GM12878 (cell line): ENCODE results near the gene ATF6. TPM values are rescaled to one million over a fixed set of nuclear protein-coding genes. Genes with fewer than 3 reads are reported as not detected.

Experiments
- ATF3 ChIP-seq: IDR thresholded peaks from 2 replicates; pipeline ENCODE4 v1.6.1; 2011; ENCODE audit warnings: low read depth, mild to moderate bottlenecking, low read length, moderate library complexity, borderline replicate concordance; ENCODE audit errors: extremely low read depth
- BACH1 ChIP-seq: fragments of 450-650 bp; IDR thresholded peaks from 2 replicates; pipeline ENCODE4 v1.6.1; 2017; ENCODE audit warnings: mild to moderate bottlenecking, borderline replicate concordance
- CHD4 ChIP-seq: fragments of 200-600 bp; sonication (generic); IDR thresholded peaks from 2 replicates; pipeline ENCODE4 v1.6.1; 2016; ENCODE audit warnings: mild to moderate bottlenecking
- DPF2 ChIP-seq: fragments of 450-650 bp; IDR thresholded peaks from 2 replicates; pipeline ENCODE4 v1.6.1; 2017; ENCODE audit warnings: mild to moderate bottlenecking
- ESRRA ChIP-seq: IDR thresholded peaks from 2 replicates; pipeline ENCODE4 v1.6.1; 2012; ENCODE audit warnings: mild to moderate bottlenecking, low read length, improper control_type of control experiment
- ETV6 ChIP-seq, 2 experiments: fragments of 450-650 bp in 1 of 2; IDR thresholded peaks in 1 of 2; conservative IDR thresholded peaks in 1 of 2; 2 replicates each; pipeline ENCODE4 v1.6.1; 2014; ENCODE audit warnings: antibody characterized with exemption in 1 of 2, borderline replicate concordance in 1 of 2, low read depth in 1 of 2, mild to moderate bottlenecking in 1 of 2, moderate library complexity in 1 of 2
- GATAD2B ChIP-seq: fragments of 450-650 bp; conservative IDR thresholded peaks from 2 replicates; pipeline ENCODE4 v1.6.1; 2017; ENCODE audit warnings: low read depth, mild to moderate bottlenecking, moderate library complexity
- IRF3 ChIP-seq: fragments of 450-650 bp; IDR thresholded peaks from 2 replicates; pipeline ENCODE4 v1.6.1; 2014; ENCODE audit warnings: mild to moderate bottlenecking
- KDM1A ChIP-seq: fragments of 200-600 bp; sonication (generic); IDR thresholded peaks from 2 replicates; pipeline ENCODE4 v1.6.1; 2016; ENCODE audit warnings: borderline replicate concordance
- LARP7 ChIP-seq: fragments of 450-650 bp; IDR thresholded peaks from 2 replicates; pipeline ENCODE4 v1.6.1; 2017; ENCODE audit warnings: mild to moderate bottlenecking
- MAX ChIP-seq: IDR thresholded peaks from 2 replicates; pipeline ENCODE4 v1.6.1; 2012; ENCODE audit warnings: low read depth, low read length, improper control_type of control experiment
- MEF2B ChIP-seq: fragments of 450-650 bp; IDR thresholded peaks from 2 replicates; pipeline ENCODE4 v1.6.1; 2018; ENCODE audit warnings: mild to moderate bottlenecking, moderate library complexity; ENCODE audit not compliant: partially characterized antibody, poor library complexity, severe bottlenecking
- NFXL1 ChIP-seq: fragments of 450-650 bp; IDR thresholded peaks from 2 replicates; pipeline ENCODE4 v1.6.1; 2017; ENCODE audit warnings: antibody characterized with exemption, mild to moderate bottlenecking, borderline replicate concordance
- NFYA ChIP-seq: IDR thresholded peaks from 2 replicates; pipeline ENCODE4 v1.6.1; 2011; ENCODE audit warnings: low read depth, mild to moderate bottlenecking, low read length, improper control_type of control experiment, borderline replicate concordance
- NFYB ChIP-seq: IDR thresholded peaks from 2 replicates; pipeline ENCODE4 v1.6.1; 2011; ENCODE audit warnings: low read depth, mild to moderate bottlenecking, low read length, improper control_type of control experiment, moderate library complexity; ENCODE audit not compliant: insufficient read depth
- PBX3 ChIP-seq: IDR thresholded peaks from 2 replicates; pipeline ENCODE4 v1.6.1; 2011; ENCODE audit warnings: mild to moderate bottlenecking, low read depth, low read length, moderate library complexity; ENCODE audit not compliant: insufficient replicate concordance
- RB1 ChIP-seq: fragments of 450-650 bp; formaldehyde crosslinking; IDR thresholded peaks from 2 replicates; pipeline ENCODE4 v1.6.1; 2017; ENCODE audit warnings: mild to moderate bottlenecking, borderline replicate concordance
- RBBP5 ChIP-seq: fragments of 200-600 bp; sonication (generic); conservative IDR thresholded peaks from 2 replicates; pipeline ENCODE4 v1.6.1; 2016
- RFX5 ChIP-seq: IDR thresholded peaks from 2 replicates; pipeline ENCODE4 v1.6.1; 2011; ENCODE audit warnings: low read depth, low read length, improper control_type of control experiment
- SKIL ChIP-seq: fragments of 450-650 bp; IDR thresholded peaks from 2 replicates; pipeline ENCODE4 v1.6.1; 2017; ENCODE audit warnings: mild to moderate bottlenecking, low read depth, inconsistent platforms; ENCODE audit not compliant: poor library complexity, severe bottlenecking
- SMAD5 ChIP-seq: IDR thresholded peaks from 2 replicates; pipeline ENCODE4 v1.6.1; 2016; ENCODE audit warnings: antibody characterized with exemption, low read depth
- SUPT20H ChIP-seq: IDR thresholded peaks from 2 replicates; pipeline ENCODE4 v1.6.1; 2011; ENCODE audit warnings: low read depth, mild to moderate bottlenecking, low read length, moderate library complexity, borderline replicate concordance; ENCODE audit not compliant: control insufficient read depth
- TCF12 ChIP-seq: IDR thresholded peaks from 2 replicates; pipeline ENCODE4 v1.6.1; 2011; ENCODE audit warnings: low read depth, mild to moderate bottlenecking, low read length
- USF1 ChIP-seq: IDR thresholded peaks from 2 replicates; pipeline ENCODE4 v1.6.1; 2011; ENCODE audit warnings: borderline replicate concordance, low read depth, mild to moderate bottlenecking, moderate library complexity, mixed read lengths, low read length; ENCODE audit not compliant: insufficient read depth; ENCODE audit errors: extremely low read length
- ZNF274 ChIP-seq: IDR thresholded peaks from one replicate; pipeline ENCODE4 v1.8.0; 2011; ENCODE audit not compliant: insufficient read length, insufficient read depth
- polyA plus RNA-seq, 11 experiments: library from polyadenylated mRNA; depleted of rRNA in 4 of 11; unstranded in 6 of 11; stranded (reverse) in 5 of 11; fragments of >200 nt; fragmentation: Nextera tagmentation in 4 of 11; fragmentation: Illumina TruSeq in 1 of 11; extraction: Ambion mirVana in 4 of 11; extraction: Trizol in 1 of 11; gene quantifications; 1 replicate in 1 of 11; 2 replicates in 10 of 11; pipeline versions ENCODE4 v1.2.1 to v1.2.3, GENCODE V29; 2011 to 2016; ENCODE audit warnings: inconsistent platforms in 2 of 11, missing spikeins in 2 of 11, low read depth in 1 of 11
- total RNA-seq, 4 experiments: library from RNA; depleted of rRNA in 3 of 4; stranded (reverse); fragments of >200 nt in 3 of 4; fragmentation: Illumina TruSeq in 1 of 4; extraction: Trizol in 1 of 4; gene quantifications; 2 replicates each; pipeline versions ENCODE4 v1.2.1 to v1.2.3, GENCODE V29; 2013 to 2021

Gene ATF6
- total and polyA plus RNA-seq, 10 of the 15 experiments (the other 5 are each of a cell fraction or from before 2014, with no cell fraction given) = 7.8 to 24.3 (median 14.7) TPM

- TF ChIP-seq IRF3 (no peak), NFYA (no peak), PBX3 (peak; percentile 55), ESRRA (no peak), MEF2B (no peak), KDM1A (no peak), NFXL1 (no peak), SKIL (no peak), MAX (no peak), ETV6 (conservative IDR thresholded peaks at IDR 0.05 in 1 of 2, IDR thresholded peaks at IDR 0.05 in 1 of 2; ENCODE audit: borderline replicate concordance in 1 of 2, low read depth in 1 of 2) (peak in 1 of 2 experiments; percentile 40; a peak in 1 of 4 replicates), DPF2 (0 out of 2 replicates have a peak, but pooled peaks have one; percentile 40), GATAD2B (no peak), BACH1 (peak; percentile 25; the same call in 1 of the 2 replicates), RFX5 (no peak), LARP7 (no peak), SMAD5 (no peak), NFYB (no peak), CHD4 (no peak), USF1 (no peak), ATF3 (no peak), TCF12 (0 out of 2 replicates have a peak, but pooled peaks have one; percentile 36), RBBP5 (no peak), RB1 (no peak), ZNF274 (no peak), SUPT20H (no peak)
These were observed 26.1 kb upstream of the ATF6 start (continued) for GRCh38 chr1:161739865-161740566.
